MCF 10A (cell line): ENCODE results near the gene PIGH. TPM values are rescaled to one million over a fixed set of nuclear protein-coding genes. Genes with fewer than 3 reads are reported as not detected.

Experiments used
- BruUV-seq: library from RNA; stranded (reverse); fragments of 400-500 nt; replicated peaks from 2 replicates; lab custom pipeline; 2021; lab: Mats Ljungman, UMichigan
- CTCF ChIA-PET: fragments of 300-600 bp; sonication (Branson Sonifier 250); formaldehyde crosslinking; extraction: SDS; loops from one replicate; lab custom pipeline; 2021; ENCODE audit warnings: antibody characterized with exemption, inconsistent platforms; lab: Yijun Ruan, JAX
- POLR2A ChIA-PET: fragments of 300-600, 350-650 bp; sonication (Branson Sonifier 250); formaldehyde crosslinking; extraction: SDS; loops from one replicate; lab custom pipeline; 2020; ENCODE audit warnings: antibody characterized with exemption, inconsistent platforms; lab: Yijun Ruan, JAX
- DNase-seq: peaks from one replicate; pipeline ENCODE4 v3.0.0-alpha.2; 2018; ENCODE audit not compliant: unreplicated experiment
- H3K27ac Mint-ChIP-seq: one replicate; pipeline ENCODE4 v1.8.0; 2022; ENCODE audit warnings: mild to moderate bottlenecking, low read depth, mixed read lengths; ENCODE audit not compliant: unreplicated experiment
- H3K27me3 Mint-ChIP-seq: one replicate; pipeline ENCODE4 v1.8.0; 2022; ENCODE audit warnings: mixed read lengths; ENCODE audit not compliant: insufficient read depth, unreplicated experiment
- H3K36me3 Mint-ChIP-seq: one replicate; pipeline ENCODE4 v1.8.0; 2022; ENCODE audit warnings: mild to moderate bottlenecking, moderate library complexity, mixed read lengths; ENCODE audit not compliant: insufficient read depth, unreplicated experiment
- H3K4me1 Mint-ChIP-seq: one replicate; pipeline ENCODE4 v1.8.0; 2022; ENCODE audit warnings: mixed read lengths; ENCODE audit not compliant: insufficient read depth, unreplicated experiment
- H3K4me3 Mint-ChIP-seq: one replicate; pipeline ENCODE4 v1.8.0; 2022; ENCODE audit warnings: mild to moderate bottlenecking, moderate library complexity, mixed read lengths; ENCODE audit not compliant: unreplicated experiment
- H3K9me3 Mint-ChIP-seq: one replicate; pipeline ENCODE4 v1.8.0; 2022; ENCODE audit warnings: mixed read lengths; ENCODE audit not compliant: unreplicated experiment
- intact Hi-C: fragments of 100-400 bp; cut with micrococcal nuclease; formaldehyde crosslinking; loops from 2 replicates; pipeline ENCODE4 v1.14.1; 2022
- total RNA-seq: library from RNA; stranded (reverse); gene quantifications from 2 replicates; pipeline ENCODE4 v1.2.3, GENCODE V29; 2022
- TF ChIP-seq, protein P1 (sequence below): fragments of 200-600 bp; IDR thresholded peaks from one replicate; pipeline ENCODE4 v1.8.0; 2022; ENCODE audit warnings: antibody characterized with exemption, mild to moderate bottlenecking; ENCODE audit not compliant: unreplicated experiment

Gene PIGH
- total RNA-seq, 1 experiment from 2014 or later, result 18.9 TPM

- TF ChIP-seq, protein P1, sequence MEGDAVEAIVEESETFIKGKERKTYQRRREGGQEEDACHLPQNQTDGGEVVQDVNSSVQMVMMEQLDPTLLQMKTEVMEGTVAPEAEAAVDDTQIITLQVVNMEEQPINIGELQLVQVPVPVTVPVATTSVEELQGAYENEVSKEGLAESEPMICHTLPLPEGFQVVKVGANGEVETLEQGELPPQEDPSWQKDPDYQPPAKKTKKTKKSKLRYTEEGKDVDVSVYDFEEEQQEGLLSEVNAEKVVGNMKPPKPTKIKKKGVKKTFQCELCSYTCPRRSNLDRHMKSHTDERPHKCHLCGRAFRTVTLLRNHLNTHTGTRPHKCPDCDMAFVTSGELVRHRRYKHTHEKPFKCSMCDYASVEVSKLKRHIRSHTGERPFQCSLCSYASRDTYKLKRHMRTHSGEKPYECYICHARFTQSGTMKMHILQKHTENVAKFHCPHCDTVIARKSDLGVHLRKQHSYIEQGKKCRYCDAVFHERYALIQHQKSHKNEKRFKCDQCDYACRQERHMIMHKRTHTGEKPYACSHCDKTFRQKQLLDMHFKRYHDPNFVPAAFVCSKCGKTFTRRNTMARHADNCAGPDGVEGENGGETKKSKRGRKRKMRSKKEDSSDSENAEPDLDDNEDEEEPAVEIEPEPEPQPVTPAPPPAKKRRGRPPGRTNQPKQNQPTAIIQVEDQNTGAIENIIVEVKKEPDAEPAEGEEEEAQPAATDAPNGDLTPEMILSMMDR, result no peak
- H3K36me3 Mint-ChIP-seq, result no peaks in the 10 kb centered on the region
- H3K27ac Mint-ChIP-seq, result no peak overlapping the region
- ChIA-PET POLR2A (no interaction called here), CTCF (interaction anchor here (0.7 to 3.9 kb wide), 3 partner anchors 18 to 27 kb away, joined by 3 to 19 read pairs (median 17); no protein-coding TSS in a partner anchor)
- H3K4me1 Mint-ChIP-seq, result peaks cover 12% of the 10 kb centered on the region
- BruUV-seq, result no TSS peak
- no peak overlapping the region for H3K4me3 Mint-ChIP-seq
- H3K27me3 Mint-ChIP-seq, result no peaks in the 10 kb centered on the region
- no peaks in the 10 kb centered on the region for H3K9me3 Mint-ChIP-seq
- intact Hi-C loops, result no loop called here
- DNase-seq, result no peak
These were observed 46.5 kb downstream of the PIGH start for GRCh38 chr14:67553547-67553946.

DNA sequence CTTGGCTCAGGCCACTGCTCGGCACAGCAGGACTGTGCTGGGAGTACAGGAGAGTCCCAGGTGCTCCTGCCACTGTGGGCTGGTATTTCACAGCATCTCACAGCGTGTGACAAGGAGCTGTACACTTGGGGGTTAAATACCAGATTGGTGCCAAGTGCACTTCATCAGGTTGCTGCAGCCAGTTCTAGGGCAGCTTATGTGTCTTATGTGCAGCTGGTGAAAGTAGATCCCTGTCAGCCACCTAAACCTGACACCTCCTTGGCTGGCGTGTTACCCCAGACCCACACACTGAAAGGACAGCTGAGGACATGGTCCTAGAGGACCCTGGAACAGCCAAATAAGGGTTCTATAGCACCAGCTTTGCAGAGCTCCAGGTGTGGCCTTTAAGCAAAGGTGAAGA, 48.1 kb downstream of the PIGH start:
- H3K36me3 Mint-ChIP-seq, result no peaks in the 10 kb centered on the region
- intact Hi-C loops, result no loop called here
- no peak overlapping the region for H3K27ac Mint-ChIP-seq
- no peaks in the 10 kb centered on the region for H3K27me3 Mint-ChIP-seq
- ChIA-PET POLR2A (no interaction called here), CTCF (interaction anchor here (0.6 to 2.4 kb wide), 6 partner anchors 10 to 152 kb away, joined by 3 to 11 read pairs (median 4); no protein-coding TSS in a partner anchor)
- TF ChIP-seq, protein P1, result no peak
- no TSS peak for BruUV-seq
- H3K4me3 Mint-ChIP-seq, result no peak overlapping the region
- H3K9me3 Mint-ChIP-seq, result no peaks in the 10 kb centered on the region
- H3K4me1 Mint-ChIP-seq, result peaks cover 3% of the 10 kb centered on the region
- DNase-seq, result no peak

DNA sequence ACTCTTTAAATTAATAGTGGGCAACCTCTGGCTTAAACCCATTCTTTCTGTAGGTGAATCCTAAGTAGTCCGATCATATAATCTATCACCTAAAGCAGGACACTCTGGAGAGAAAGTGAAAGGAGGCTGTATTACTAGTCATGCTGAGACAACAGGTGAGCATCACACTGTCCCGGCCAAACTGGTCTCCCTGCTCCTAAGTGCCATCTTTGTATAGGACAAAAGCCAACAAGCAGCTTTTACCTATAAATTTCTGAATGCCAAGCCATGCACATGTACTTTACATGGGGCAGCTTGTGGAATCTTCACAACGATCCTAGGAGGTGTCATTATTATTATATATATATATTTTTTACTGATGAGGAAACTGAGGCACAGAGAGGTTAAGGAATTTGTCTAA, 48.9 kb downstream of the PIGH start:
- no peaks in the 10 kb centered on the region for H3K9me3 Mint-ChIP-seq
- H3K4me3 Mint-ChIP-seq, result no peak overlapping the region
- H3K27ac Mint-ChIP-seq, result no peak overlapping the region
- no peaks in the 10 kb centered on the region for H3K36me3 Mint-ChIP-seq
- intact Hi-C loops, result no loop called here
- BruUV-seq, result no TSS peak
- no peak for DNase-seq
- H3K4me1 Mint-ChIP-seq, result no peaks in the 10 kb centered on the region
- H3K27me3 Mint-ChIP-seq, result no peaks in the 10 kb centered on the region
- CTCF ChIA-PET, result interaction anchor here (0.7 to 2.4 kb wide), 4 partner anchors 16 to 33 kb away, joined by 3 to 11 read pairs (median 4); no protein-coding TSS in a partner anchor
- TF ChIP-seq, protein P1, result no peak
- POLR2A ChIA-PET, result no interaction called here

- TF ChIP-seq, protein P1, result no peak
- H3K27ac Mint-ChIP-seq, result no peak overlapping the region
- H3K36me3 Mint-ChIP-seq, result no peaks in the 10 kb centered on the region
- intact Hi-C loops, result no loop called here
- no peaks in the 10 kb centered on the region for H3K27me3 Mint-ChIP-seq
- ChIA-PET POLR2A (no interaction called here), CTCF (interaction anchor here (0.5 to 1.4 kb wide), 6 partner anchors 11 to 477 kb away, joined by 3 to 5 read pairs (median 4); no protein-coding TSS in a partner anchor)
- H3K4me3 Mint-ChIP-seq, result no peak overlapping the region
- no peak for DNase-seq
- no TSS peak for BruUV-seq
- no peaks in the 10 kb centered on the region for H3K9me3 Mint-ChIP-seq
- no peaks in the 10 kb centered on the region for H3K4me1 Mint-ChIP-seq
These were observed 50.3 kb downstream of the PIGH start for GRCh38 chr14:67549734-67550133.
